Mucosa of rectum (tissue), 2 donors: ENCODE results near the gene TUBA1A.
"Not testable (repeated sequence)": the region's sequence is repeated elsewhere in the genome, so short reads cannot be mapped to it uniquely, and the experiment has no call there.

ENCODE experiments used
- H3K27ac ChIP-seq, 2 donors: one replicate each; pipeline ENCODE4 v1.7.0; 2013; ENCODE audit warnings: inconsistent platforms in 2 of 2, low read depth in 2 of 2, low read length in 2 of 2
- H3K27me3 ChIP-seq, 2 donors: one replicate each; pipeline ENCODE4 v1.7.0; 2013; ENCODE audit warnings: low read length in 2 of 2; ENCODE audit not compliant: control insufficient read depth in 2 of 2, insufficient read depth in 2 of 2
- H3K36me3 ChIP-seq, 2 donors: one replicate each; pipeline ENCODE4 v1.7.0; 2013; ENCODE audit warnings: low read length in 2 of 2; ENCODE audit not compliant: control insufficient read depth in 2 of 2, insufficient read depth in 2 of 2
- H3K4me1 ChIP-seq, 2 donors: one replicate each; pipeline ENCODE4 v1.7.0; 2013; ENCODE audit warnings: low read length in 2 of 2, mild to moderate bottlenecking in 1 of 2; ENCODE audit not compliant: control insufficient read depth in 2 of 2, insufficient read depth in 2 of 2
- H3K4me3 ChIP-seq, 2 donors: one replicate each; pipeline ENCODE4 v1.7.0; 2013; ENCODE audit warnings: low read length in 2 of 2
- H3K9ac ChIP-seq, 2 donors: one replicate each; pipeline ENCODE4 v1.7.0; 2013; ENCODE audit warnings: low read length in 2 of 2, low read depth in 1 of 2, mild to moderate bottlenecking in 1 of 2
- H3K9me3 ChIP-seq, 2 donors: one replicate each; pipeline ENCODE4 v1.7.0; 2013; ENCODE audit warnings: low read length in 2 of 2; ENCODE audit not compliant: control insufficient read depth in 2 of 2
- donor health status: healthy.
- donor health status: Normal muscosa, but diverticular disease.

TUBA1A gene

GRCh38 chr12:49225576-49226166, 36.8 kb upstream of the TUBA1A start:
- H3K27me3 ChIP-seq: no peaks in the 10 kb centered on the region
- no peaks in the 10 kb centered on the region for H3K4me1 ChIP-seq
- no peak overlapping the region for H3K4me3 ChIP-seq
- H3K9me3 ChIP-seq: no peaks in the 10 kb centered on the region
- no peak overlapping the region for H3K27ac ChIP-seq
- no peak overlapping the region for H3K9ac ChIP-seq
- H3K36me3 ChIP-seq: no peaks in the 10 kb centered on the region

GRCh38 chr12:49223590-49224369, 34.9 kb upstream of the TUBA1A start:
- H3K27ac ChIP-seq: peak overlapping the region in 1 of 2 donors; percentile 82
- no peaks in the 10 kb centered on the region for H3K36me3 ChIP-seq
- no peak overlapping the region for H3K4me3 ChIP-seq
- H3K27me3 ChIP-seq: no peaks in the 10 kb centered on the region
- no peak overlapping the region for H3K9ac ChIP-seq
- H3K4me1 ChIP-seq: no peaks in the 10 kb centered on the region
- H3K9me3 ChIP-seq: no peaks in the 10 kb centered on the region

- Histone ChIP-seq H3K27ac (peak overlapping the region; percentile 75 to 82), H3K36me3 (no peaks in the 10 kb centered on the region), H3K9ac (no peak overlapping the region), H3K4me3 (no peak overlapping the region), H3K27me3 (no peaks in the 10 kb centered on the region), H3K4me1 (no peaks in the 10 kb centered on the region), H3K9me3 (no peaks in the 10 kb centered on the region)
Measured at GRCh38 chr12:49223122-49223521, 34.2 kb upstream of the TUBA1A start.

- H3K27me3 ChIP-seq: no peaks in the 10 kb centered on the region
- no peaks in the 10 kb centered on the region for H3K4me1 ChIP-seq
- no peak overlapping the region for H3K27ac ChIP-seq
- H3K9me3 ChIP-seq: no peaks in the 10 kb centered on the region
- no peak overlapping the region for H3K4me3 ChIP-seq
- no peaks in the 10 kb centered on the region for H3K36me3 ChIP-seq
- no peak overlapping the region for H3K9ac ChIP-seq
Measured at GRCh38 chr12:49220972-49221371, 32.1 kb upstream of the TUBA1A start.

GRCh38 chr12:49219417-49220026, 30.6 kb upstream of the TUBA1A start:
- Histone ChIP-seq H3K27ac (no peak overlapping the region), H3K9me3 (no peaks in the 10 kb centered on the region), H3K4me3 (no peak overlapping the region), H3K27me3 (no peaks in the 10 kb centered on the region), H3K36me3 (no peaks in the 10 kb centered on the region), H3K4me1 (peaks cover 0 to 4% of the 10 kb centered on the region in 2 donors), H3K9ac (no peak overlapping the region)

- Histone ChIP-seq H3K4me3 (no peak overlapping the region), H3K9me3 (no peaks in the 10 kb centered on the region), H3K9ac (no peak overlapping the region), H3K27ac (no peak overlapping the region), H3K4me1 (peaks cover 0 to 4% of the 10 kb centered on the region in 2 donors), H3K36me3 (no peaks in the 10 kb centered on the region), H3K27me3 (no peaks in the 10 kb centered on the region)
Measured at GRCh38 chr12:49212572-49212971, 23.7 kb upstream of the TUBA1A start.

- H3K9me3 ChIP-seq, H3K9ac ChIP-seq, H3K36me3 ChIP-seq, H3K4me3 ChIP-seq, H3K27me3 ChIP-seq, H3K27ac ChIP-seq, H3K4me1 ChIP-seq: not testable (repeated sequence)
Measured at GRCh38 chr12:49210703-49211102, 21.8 kb upstream of the TUBA1A start.

GRCh38 chr12:49208676-49209075, 19.8 kb upstream of the TUBA1A start:
- Histone ChIP-seq H3K9ac (no peak overlapping the region), H3K4me1 (no peaks in the 10 kb centered on the region), H3K9me3 (no peaks in the 10 kb centered on the region), H3K27me3 (no peaks in the 10 kb centered on the region), H3K4me3 (no peak overlapping the region), H3K27ac (no peak overlapping the region), H3K36me3 (no peaks in the 10 kb centered on the region)

GRCh38 chr12:49208146-49208545, 19.3 kb upstream of the TUBA1A start:
- Histone ChIP-seq H3K27me3 (no peaks in the 10 kb centered on the region), H3K4me1 (no peaks in the 10 kb centered on the region), H3K36me3 (no peaks in the 10 kb centered on the region), H3K9ac (no peak overlapping the region), H3K27ac (no peak overlapping the region), H3K4me3 (no peak overlapping the region), H3K9me3 (no peaks in the 10 kb centered on the region)

- Histone ChIP-seq H3K36me3 (no peaks in the 10 kb centered on the region), H3K27me3 (no peaks in the 10 kb centered on the region), H3K4me1 (peaks cover 6 to 7% of the 10 kb centered on the region in 2 donors), H3K27ac (no peak overlapping the region), H3K9ac (no peak overlapping the region), H3K9me3 (no peaks in the 10 kb centered on the region), H3K4me3 (no peak overlapping the region)
Measured at GRCh38 chr12:49206389-49206788, 17.5 kb upstream of the TUBA1A start.
